Ammon's horn (tissue), 1 donor: ENCODE data around the gene FYN.
"Not testable (repeated sequence)": the region's sequence is repeated elsewhere in the genome, so short reads cannot be mapped to it uniquely, and the experiment has no call there.

ENCODE experiments used
- DNase-seq: peaks from one replicate; pipeline ENCODE4 v3.0.0-alpha.2; 2016; ENCODE audit warnings: low spot score

Gene FYN

GRCh38 chr6:111789598-111789997, 83.7 kb downstream of the FYN start:
- no peak for DNase-seq

DNA sequence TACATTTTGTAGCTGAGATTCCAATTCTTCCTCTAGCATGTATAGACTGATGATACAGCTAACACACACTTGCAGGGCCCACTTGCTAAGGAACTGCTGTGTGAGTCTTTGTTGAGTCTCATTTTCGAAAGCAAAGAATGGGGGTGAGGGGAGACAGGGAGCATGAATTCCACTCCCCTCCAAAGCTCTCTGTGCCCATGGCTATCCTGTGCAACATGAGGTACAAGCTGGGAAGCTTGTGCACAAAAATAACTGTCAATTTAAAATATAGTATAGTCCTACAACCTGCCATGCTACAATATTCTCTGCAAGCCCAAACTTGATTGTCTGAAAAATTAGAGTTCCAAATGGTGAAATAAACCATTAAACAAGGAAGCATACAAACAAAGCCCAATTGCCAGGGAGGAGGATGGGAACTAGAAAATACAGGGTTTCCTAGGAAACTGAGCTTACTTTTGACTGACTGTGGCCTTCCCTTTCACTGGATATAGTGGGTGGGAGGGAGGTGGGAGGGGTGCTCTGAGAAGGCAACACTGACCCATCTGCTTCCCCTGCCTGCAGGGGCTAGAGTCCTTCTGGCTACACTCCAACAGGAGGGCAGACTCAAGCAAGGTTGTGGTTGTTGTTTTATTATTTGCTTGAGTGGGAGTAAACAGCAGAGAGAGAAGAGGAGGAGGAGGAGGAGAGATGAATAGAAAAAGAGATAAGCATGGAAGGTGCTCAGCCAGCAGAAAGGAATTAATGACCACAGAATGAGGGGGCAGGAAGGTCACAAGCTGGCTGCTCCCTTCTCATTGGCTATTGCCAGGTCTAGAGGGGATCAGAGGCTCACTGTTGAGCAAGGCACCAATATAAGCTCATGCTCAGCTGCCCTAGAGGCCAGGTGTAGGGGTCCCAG, 84.6 kb downstream of the FYN start:
- peak; percentile 55 for DNase-seq

DNA sequence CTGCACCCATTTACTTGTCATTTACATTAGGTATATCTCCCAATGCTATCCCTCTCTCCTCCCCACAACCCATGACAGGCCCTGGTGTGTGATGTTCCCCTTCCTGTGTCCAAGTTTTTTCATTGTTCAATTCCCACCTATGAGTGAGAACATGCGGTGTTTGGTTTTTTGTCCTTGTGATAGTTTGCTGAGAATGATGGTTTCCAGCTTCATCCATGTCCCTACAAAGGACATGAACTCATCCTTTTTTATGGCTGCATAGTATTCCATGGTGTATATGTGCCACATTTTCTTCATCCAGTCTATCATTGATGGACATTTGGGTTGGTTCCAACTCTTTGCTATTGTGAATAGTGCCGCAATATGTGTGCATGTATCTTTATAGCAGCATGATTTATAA, 87.1 kb downstream of the FYN start:
- not testable (repeated sequence) for DNase-seq

DNA sequence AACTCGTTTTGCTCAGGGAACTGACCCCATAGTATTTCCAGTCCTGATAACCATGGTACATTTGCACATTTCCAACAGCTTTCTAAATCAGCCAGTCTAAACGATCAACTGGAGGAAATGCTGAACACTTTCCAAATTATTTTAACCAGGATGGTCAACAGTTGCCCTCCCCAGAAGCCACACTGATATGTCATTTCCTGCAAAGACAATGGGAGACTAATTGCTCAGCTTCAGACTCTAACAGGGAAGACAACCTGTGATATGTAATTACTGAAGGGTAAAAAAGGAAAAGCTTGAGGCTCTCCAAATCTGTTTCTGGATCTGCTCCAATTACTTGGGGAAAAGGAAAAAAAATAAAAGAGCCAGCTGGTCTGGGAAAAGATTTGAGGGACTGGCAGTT, 88.8 kb downstream of the FYN start:
- no peak for DNase-seq

- no peak for DNase-seq
These were observed 90.3 kb downstream of the FYN start for GRCh38 chr6:111782887-111783466.

DNA sequence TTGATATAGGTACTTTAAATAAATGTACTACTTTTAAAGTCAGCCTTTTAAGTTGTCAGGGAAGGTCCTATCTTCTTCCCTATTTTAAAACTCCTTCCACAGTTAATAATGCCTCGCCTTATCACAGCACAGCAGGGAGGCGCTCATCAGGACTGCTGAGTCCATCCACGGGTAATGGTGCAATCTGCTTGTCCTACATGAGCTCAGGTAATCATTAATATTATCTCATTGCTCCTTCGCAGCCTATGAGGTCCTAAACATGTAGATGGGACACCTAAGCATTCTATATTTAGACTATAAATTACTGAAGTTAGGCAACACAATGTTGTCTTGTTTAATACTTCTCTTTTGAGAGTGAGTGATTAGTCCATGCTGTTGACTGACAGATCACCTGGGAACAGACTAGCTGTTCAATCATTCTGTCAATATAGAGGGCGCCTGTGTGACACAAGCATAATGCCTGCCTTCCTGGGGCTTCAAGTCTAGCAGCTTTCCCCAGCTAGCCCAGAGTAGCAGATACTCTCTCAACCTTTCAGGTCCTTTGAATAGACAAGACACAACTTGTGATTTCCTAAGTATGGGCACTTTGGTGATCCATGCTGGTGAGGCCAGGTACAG, 91.0 kb downstream of the FYN start:
- no peak for DNase-seq

GRCh38 chr6:111781041-111781708, 92.1 kb downstream of the FYN start:
- no peak for DNase-seq

DNA sequence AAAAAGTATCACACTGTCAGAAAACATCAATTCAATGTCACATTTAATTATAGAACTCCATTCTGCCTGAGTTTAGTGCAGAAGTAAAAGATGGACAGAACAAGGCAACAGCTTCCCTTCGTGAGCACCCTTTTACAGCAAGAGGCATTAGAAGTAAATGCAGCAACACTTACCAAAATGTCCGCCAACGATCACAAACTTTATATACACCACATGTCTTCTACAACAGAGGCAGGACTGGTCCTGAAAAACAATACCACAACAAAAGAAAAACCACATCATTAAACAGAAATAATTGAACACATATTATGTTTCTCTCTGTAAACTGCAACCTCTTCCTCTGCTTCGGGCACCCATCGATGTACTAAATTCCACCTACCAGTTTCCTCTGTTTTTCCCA, 92.9 kb downstream of the FYN start:
- no peak for DNase-seq

GRCh38 chr6:111779660-111780059, 93.6 kb downstream of the FYN start:
- DNase-seq = no peak

DNA sequence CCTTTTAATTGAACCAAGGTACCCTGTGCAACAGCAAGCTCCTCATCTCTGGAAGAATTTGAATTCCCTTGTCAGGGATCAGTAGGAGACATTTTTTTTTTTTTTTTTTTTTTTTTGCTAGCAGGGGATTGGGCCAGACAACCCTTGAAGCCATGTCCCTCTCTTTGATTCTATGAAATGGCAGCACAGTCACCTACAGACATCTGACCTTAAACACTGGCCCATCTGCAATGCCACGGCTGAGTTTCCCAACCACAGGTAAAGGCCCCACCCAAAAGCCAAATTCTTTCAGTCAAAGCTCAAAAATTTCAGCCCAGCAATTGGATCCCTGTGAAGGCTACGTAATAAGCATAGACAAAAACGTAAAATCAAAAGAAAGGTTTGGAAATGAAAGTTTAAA, 94.2 kb downstream of the FYN start:
- DNase-seq = no peak

- peak; percentile 48 for DNase-seq
These were observed 95.9 kb downstream of the FYN start for GRCh38 chr6:111777357-111777756.

GRCh38 chr6:111776236-111777221, 96.7 kb downstream of the FYN start:
- no peak for DNase-seq

GRCh38 chr6:111775145-111775922, 97.9 kb downstream of the FYN start:
- no peak for DNase-seq

DNA sequence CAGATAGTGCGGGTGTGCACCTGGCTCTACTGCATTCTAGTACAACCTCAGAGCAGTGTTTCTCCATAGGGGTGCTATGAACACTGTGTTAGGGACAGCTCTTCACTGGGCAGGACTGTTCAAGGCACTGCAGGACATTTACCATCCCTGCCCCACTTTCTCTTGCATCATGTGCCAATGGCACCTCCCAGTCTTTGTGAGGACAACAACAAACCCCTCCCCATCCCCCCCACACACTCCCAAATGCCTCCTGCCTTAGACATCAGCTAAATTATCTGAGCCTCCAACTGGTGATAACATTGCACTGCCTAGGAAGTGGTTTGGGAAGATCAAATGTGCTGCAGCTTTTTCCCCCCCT, 98.9 kb downstream of the FYN start:
- no peak for DNase-seq

GRCh38 chr6:111773501-111774345, 99.5 kb downstream of the FYN start:
- no peak for DNase-seq

GRCh38 chr6:111772381-111772780, 100.9 kb downstream of the FYN start:
- no peak for DNase-seq

- DNase-seq = no peak
These were observed 101.6 kb downstream of the FYN start for GRCh38 chr6:111771629-111772028.

DNA sequence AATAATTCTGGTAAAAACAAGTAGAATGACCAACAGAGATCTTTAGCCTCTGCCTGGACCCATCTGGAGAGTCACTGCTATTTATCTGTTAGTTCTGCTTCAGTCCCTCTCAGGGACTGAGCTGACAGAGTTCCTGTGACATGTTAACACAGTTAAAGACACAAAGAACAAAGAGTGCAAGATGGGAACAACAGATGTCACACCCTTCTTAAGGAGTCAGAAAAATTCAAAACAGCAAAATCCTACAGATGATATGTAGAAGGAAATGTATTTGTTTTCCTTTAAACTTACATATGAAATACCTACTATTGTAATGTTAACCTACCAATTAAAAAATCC, 102.2 kb downstream of the FYN start:
- DNase-seq = no peak

- no peak for DNase-seq
These were observed 102.8 kb downstream of the FYN start for GRCh38 chr6:111770263-111771093.
